Measurements from ENCODE around the gene MEN1. TPM values are rescaled to one million over a fixed set of nuclear protein-coding genes. Genes with fewer than 3 reads are reported as not detected.
"Not testable (repeated sequence)": the region's sequence is repeated elsewhere in the genome, so short reads cannot be mapped to it uniquely, and the experiment has no call there.

The MEN1 gene
- total RNA-seq, 1 donor from 2014 or later = 57.9 TPM

DNA sequence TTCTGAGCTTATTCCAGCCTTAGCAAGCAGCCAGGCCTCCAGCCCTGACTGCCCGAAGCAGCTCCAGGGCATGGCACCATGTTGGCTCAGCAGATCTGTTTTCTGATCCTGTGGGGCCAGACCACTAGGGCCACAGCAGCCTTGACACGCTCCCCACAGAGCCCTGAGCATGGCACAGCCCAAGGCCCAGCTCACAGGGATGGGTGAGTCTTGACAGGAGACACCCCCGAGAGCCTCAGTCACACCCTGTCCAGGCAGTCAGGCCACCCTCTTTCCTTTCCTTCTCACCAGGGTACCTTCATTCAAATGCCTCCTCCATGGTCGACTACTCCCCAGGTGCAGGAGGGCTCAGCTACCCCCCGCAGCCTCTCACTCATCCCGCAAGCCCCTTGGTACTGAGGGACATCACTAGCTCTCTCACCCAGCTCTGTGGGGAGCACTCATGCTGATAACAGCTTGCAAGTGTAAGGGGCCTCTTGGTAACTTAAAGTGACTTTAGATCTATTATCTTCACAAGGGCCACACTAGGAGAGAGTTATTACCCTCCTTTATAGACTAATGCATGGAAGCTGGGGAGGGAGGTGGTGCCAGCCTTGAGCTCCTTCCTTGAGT is 38.0 kb upstream of the MEN1 start:
- Mint-ChIP-seq H3K4me3 (peak overlapping the region; percentile 48), H3K27ac (ENCODE audit: unreplicated experiment) (no peak overlapping the region), H3K27me3 (ENCODE audit: low read depth) (peaks cover 17% of the 10 kb centered on the region), H3K4me1 (peaks cover 15% of the 10 kb centered on the region), H3K9me3 (no peaks in the 10 kb centered on the region), H3K36me3 (ENCODE audit: low read depth) (no peaks in the 10 kb centered on the region)
- DNase-seq (ENCODE audit: low read depth, low spot score) = no peak
- TF ChIP-seq, protein P1, sequence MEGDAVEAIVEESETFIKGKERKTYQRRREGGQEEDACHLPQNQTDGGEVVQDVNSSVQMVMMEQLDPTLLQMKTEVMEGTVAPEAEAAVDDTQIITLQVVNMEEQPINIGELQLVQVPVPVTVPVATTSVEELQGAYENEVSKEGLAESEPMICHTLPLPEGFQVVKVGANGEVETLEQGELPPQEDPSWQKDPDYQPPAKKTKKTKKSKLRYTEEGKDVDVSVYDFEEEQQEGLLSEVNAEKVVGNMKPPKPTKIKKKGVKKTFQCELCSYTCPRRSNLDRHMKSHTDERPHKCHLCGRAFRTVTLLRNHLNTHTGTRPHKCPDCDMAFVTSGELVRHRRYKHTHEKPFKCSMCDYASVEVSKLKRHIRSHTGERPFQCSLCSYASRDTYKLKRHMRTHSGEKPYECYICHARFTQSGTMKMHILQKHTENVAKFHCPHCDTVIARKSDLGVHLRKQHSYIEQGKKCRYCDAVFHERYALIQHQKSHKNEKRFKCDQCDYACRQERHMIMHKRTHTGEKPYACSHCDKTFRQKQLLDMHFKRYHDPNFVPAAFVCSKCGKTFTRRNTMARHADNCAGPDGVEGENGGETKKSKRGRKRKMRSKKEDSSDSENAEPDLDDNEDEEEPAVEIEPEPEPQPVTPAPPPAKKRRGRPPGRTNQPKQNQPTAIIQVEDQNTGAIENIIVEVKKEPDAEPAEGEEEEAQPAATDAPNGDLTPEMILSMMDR (conservative IDR thresholded peaks at IDR 0.05) = no peak

DNA sequence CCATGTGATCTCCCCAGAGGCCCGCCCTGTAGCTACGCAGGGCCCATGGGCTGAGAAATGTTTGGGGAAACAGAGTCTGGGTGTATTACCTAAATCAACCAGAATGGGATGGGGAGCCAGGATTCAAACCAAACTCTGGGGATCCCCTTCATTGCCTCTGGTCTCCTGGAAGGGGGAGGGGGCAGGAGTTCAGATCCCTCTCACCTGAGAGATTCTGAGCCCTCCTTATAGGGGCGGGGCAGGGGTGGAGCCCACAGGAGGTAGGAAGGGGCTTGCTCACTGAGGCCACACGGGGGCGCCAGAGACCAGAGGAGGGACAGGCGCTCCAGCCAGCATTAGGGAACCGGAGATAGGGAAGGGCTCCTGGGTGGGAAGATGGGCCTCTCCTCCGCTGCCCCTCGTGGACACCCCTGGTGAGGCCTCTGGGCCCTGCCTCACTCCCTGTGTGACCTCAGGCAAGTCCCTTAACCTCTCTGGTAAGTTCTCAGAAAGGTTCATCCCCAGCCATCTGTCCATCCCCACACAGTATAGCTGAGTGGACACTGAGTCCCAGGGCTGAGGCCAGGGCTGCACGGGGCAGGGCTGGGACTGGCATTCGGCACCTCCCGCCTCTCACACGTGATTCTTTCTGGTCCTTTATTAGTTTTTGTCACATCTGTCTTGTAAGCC is 36.8 kb upstream of the MEN1 start:
- TF ChIP-seq, protein P1 (conservative IDR thresholded peaks at IDR 0.05) = peak; percentile 99
- peaks cover 19% of the 10 kb centered on the region for H3K4me1 Mint-ChIP-seq
- no peak overlapping the region for H3K27ac Mint-ChIP-seq (ENCODE audit: unreplicated experiment)
- H3K9me3 Mint-ChIP-seq = no peaks in the 10 kb centered on the region
- H3K27me3 Mint-ChIP-seq (ENCODE audit: low read depth) = peaks cover 20% of the 10 kb centered on the region
- peak; percentile 95 for DNase-seq (ENCODE audit: low read depth, low spot score)
- H3K4me3 Mint-ChIP-seq = peak overlapping the region; percentile 54
- no peaks in the 10 kb centered on the region for H3K36me3 Mint-ChIP-seq (ENCODE audit: low read depth)

DNA sequence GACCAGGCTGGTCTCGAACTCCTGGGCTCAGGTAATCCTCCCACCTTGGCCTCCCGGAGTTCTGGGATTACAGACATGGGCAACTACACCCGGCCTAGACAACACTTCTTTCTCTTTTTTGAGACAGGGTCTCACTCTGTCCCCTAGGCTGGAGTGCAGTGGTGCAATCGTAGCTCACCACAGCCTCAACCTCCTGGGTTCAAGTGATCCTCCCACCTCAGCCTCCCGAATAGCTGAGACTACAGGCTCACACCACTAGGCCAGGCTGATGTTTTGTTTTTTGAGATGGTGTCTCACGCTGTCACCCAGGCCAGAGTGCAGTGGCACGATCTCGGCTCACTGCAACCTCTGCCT is 35.4 kb upstream of the MEN1 start:
- Mint-ChIP-seq H3K27me3 (ENCODE audit: low read depth) (peaks cover 20% of the 10 kb centered on the region), H3K4me3 (peak overlapping the region; percentile 74)
- DNase-seq (ENCODE audit: low read depth, low spot score); H3K9me3 Mint-ChIP-seq; H3K4me1 Mint-ChIP-seq; H3K36me3 Mint-ChIP-seq (ENCODE audit: low read depth); H3K27ac Mint-ChIP-seq (ENCODE audit: unreplicated experiment): not testable (repeated sequence)

DNA sequence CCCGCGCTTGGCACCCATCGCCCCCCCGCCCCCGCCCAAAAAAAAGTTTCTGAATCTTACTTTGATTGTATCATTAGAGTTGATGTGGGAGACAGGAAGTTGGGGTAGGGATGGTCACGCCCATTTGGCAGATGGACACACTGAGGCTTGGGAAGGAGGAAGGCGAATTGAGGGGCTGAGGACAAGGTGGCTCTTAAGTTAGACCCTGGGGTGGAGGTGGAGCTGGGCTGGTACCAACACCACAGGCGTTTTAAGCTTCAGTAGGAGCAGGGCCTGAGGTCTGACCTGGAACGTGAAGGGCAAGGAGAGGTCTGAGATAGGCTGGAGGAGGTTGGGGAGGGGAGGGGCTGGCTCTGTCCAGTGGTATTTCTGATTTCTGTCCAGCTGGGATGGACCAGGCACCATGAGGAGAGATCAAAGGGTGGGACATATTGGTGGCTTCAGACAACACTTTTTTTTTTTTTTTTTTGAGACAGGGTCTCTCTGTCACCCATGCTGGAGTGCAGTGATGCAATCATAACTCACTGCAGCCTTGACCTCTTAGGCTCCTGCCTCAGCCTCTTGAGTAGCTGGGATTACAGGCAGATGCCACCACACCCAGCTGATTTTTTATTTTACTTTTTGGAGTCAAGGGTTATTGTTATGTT is 34.9 kb upstream of the MEN1 start:
- H3K36me3 Mint-ChIP-seq (ENCODE audit: low read depth) = no peaks in the 10 kb centered on the region
- DNase-seq (ENCODE audit: low read depth, low spot score) = no peak
- peak overlapping the region; percentile 74 for H3K4me3 Mint-ChIP-seq
- H3K4me1 Mint-ChIP-seq = peaks cover 9% of the 10 kb centered on the region
- TF ChIP-seq, protein P1 (conservative IDR thresholded peaks at IDR 0.05) = no peak
- H3K9me3 Mint-ChIP-seq = no peaks in the 10 kb centered on the region
- peaks cover 20% of the 10 kb centered on the region for H3K27me3 Mint-ChIP-seq (ENCODE audit: low read depth)
- H3K27ac Mint-ChIP-seq (ENCODE audit: unreplicated experiment) = no peak overlapping the region

DNA sequence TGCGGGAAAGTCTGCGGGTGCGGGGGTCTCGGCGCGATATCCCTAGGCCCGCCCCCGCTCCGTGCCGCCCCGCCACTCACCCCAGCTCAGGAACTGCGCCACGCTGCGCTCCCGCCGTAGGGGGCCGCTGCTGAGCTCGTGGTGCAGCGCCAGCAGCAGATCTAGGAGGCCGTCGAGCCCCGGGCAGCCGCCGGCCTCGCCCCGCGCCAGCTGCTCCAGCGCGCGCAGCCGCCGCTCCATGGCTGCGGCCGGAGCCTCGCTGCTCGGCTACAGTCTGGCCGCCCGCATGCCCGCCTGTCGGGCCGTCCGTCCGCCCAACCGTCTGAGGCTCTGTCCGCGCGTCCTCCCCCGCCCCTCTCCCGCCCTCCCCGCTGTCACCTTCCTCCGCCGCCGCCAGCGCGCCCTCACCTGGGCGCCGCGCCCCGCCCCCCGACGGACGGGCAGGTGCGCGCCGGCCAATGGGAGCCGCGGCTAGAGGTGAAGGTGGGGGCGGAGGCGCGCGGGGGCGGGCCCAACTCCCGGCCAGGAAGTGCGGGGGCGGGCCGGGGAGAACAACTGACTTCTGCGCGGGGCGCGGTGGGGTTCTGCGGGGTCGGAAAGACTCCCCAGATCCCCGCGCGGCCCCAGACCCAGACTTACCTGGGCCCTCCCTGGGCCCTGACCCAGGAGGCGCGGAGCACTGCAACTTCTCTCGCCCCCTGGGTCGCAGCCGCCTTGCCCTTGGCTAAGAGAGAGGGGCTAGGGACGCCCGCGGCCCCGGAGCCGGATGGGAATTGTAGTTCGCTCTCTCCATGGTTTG is 34.2 kb upstream of the MEN1 start, which contains the start of gene CDC42BPG:
Gene CDC42BPG (minus strand): TSS at position 324 of the 799 bp plus-strand sequence. CDS start 84 bp downstream, at position 240.
- H3K27me3 Mint-ChIP-seq (ENCODE audit: low read depth) = peaks cover 20% of the 10 kb centered on the region
- TF ChIP-seq, protein P1 (conservative IDR thresholded peaks at IDR 0.05) = peak; percentile 70
- H3K9me3 Mint-ChIP-seq = no peaks in the 10 kb centered on the region
- H3K4me3 Mint-ChIP-seq = peak within 1 kb of the TSS; percentile 74
- H3K4me1 Mint-ChIP-seq = peaks cover 9% of the 10 kb centered on the region
- H3K36me3 Mint-ChIP-seq (ENCODE audit: low read depth) = no peaks in the 10 kb centered on the region
- no peak within 1 kb of the TSS for H3K27ac Mint-ChIP-seq (ENCODE audit: unreplicated experiment)
- DNase-seq (ENCODE audit: low read depth, low spot score) = peak; percentile 58
